ENCODE results near the gene AMY1C.
"Not testable (repeated sequence)": the region's sequence is repeated elsewhere in the genome, so short reads cannot be mapped to it uniquely, and the experiment has no call there.

DNA sequence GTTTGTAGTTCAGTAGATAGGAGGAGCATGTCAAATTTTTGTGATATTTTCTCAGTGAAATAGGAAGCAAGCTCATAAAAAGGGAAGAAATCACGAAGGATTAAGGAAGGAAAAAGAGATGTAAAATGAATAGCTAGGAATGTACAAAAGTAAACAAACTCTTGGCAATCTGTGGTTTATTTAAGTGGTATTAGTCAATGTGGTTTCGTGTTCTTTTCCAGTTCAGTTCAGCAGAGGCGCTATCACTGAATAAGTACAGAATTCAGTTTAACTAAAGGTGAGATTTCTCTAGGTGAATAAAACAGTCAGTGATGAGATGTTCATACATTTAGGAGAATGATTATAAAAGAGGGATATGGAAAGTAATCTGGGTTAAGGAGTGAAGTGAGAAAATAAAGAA lies 11.7 kb upstream of the AMY1C start:
- TF ChIP-seq POLR2A, CTCF (IDR thresholded peaks at IDR 0.05): not testable (repeated sequence)
